GM21723 (cell line): ENCODE measurements around the gene KCNQ1.

Source experiments
- ATAC-seq: cut with Tn5 transposase; IDR thresholded peaks from one replicate; pipeline ENCODE4 v1.9.1; 2021; ENCODE audit warnings: mild to moderate bottlenecking, moderate library complexity; ENCODE audit not compliant: unreplicated experiment

The KCNQ1 gene

GRCh38 chr11:2643746-2644145, 198.9 kb downstream of the KCNQ1 start:
- no peak for ATAC-seq

- ATAC-seq = no peak
These were observed 200.3 kb downstream of the KCNQ1 start for GRCh38 chr11:2644844-2645778.

- ATAC-seq = no peak
These were observed 200.9 kb downstream of the KCNQ1 start for GRCh38 chr11:2645779-2646118.

- ATAC-seq = no peak
These were observed 202.4 kb downstream of the KCNQ1 start for GRCh38 chr11:2647167-2647566.

GRCh38 chr11:2647953-2648352, 203.1 kb downstream of the KCNQ1 start:
- no peak for ATAC-seq

GRCh38 chr11:2649400-2649799, 204.6 kb downstream of the KCNQ1 start:
- no peak for ATAC-seq

- ATAC-seq = no peak
These were observed 205.0 kb downstream of the KCNQ1 start for GRCh38 chr11:2649848-2650247.

GRCh38 chr11:2650343-2650867, 205.6 kb downstream of the KCNQ1 start:
- no peak for ATAC-seq

- ATAC-seq = no peak
These were observed 206.3 kb downstream of the KCNQ1 start for GRCh38 chr11:2651054-2651617.

GRCh38 chr11:2651826-2652271, 207.0 kb downstream of the KCNQ1 start:
- no peak for ATAC-seq

GRCh38 chr11:2652333-2653197, 207.8 kb downstream of the KCNQ1 start:
- ATAC-seq = no peak

- ATAC-seq = no peak
These were observed 208.4 kb downstream of the KCNQ1 start for GRCh38 chr11:2653198-2653551.

- ATAC-seq = no peak
These were observed 209.3 kb downstream of the KCNQ1 start for GRCh38 chr11:2653930-2654739.

- ATAC-seq = no peak
These were observed 210.4 kb downstream of the KCNQ1 start for GRCh38 chr11:2655016-2655719.

- ATAC-seq = no peak
These were observed 211.2 kb downstream of the KCNQ1 start for GRCh38 chr11:2655834-2656622.

GRCh38 chr11:2656859-2657258, 212.1 kb downstream of the KCNQ1 start:
- ATAC-seq = no peak

GRCh38 chr11:2657697-2658284, 213.0 kb downstream of the KCNQ1 start:
- ATAC-seq = no peak

- ATAC-seq = no peak
These were observed 215.6 kb downstream of the KCNQ1 start for GRCh38 chr11:2660357-2660939.
